ENCODE results near the gene CD2AP.
"Not testable (repeated sequence)": the region's sequence is repeated elsewhere in the genome, so short reads cannot be mapped to it uniquely, and the experiment has no call there.

CD2AP gene

DNA sequence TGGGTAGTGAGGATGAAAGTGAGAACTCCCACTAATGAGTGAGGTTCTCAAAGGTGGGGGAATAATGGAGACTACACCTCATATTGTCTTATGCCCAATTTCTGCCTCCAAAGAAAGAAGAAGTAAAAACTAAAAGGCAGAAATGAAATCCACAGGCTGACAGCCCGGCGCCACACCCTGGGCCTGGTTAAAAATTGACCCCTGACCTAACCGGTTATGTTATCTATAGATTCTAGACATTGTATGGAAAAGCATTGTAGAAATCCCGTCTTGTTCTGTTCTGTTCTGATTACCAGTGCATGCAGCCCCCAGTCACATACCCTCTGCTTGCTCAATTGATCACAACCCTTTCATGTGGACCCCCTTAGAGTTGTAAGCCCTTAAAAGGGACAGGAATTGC, 170.0 kb downstream of the CD2AP start:
- not testable (repeated sequence) for DNase-seq

DNA sequence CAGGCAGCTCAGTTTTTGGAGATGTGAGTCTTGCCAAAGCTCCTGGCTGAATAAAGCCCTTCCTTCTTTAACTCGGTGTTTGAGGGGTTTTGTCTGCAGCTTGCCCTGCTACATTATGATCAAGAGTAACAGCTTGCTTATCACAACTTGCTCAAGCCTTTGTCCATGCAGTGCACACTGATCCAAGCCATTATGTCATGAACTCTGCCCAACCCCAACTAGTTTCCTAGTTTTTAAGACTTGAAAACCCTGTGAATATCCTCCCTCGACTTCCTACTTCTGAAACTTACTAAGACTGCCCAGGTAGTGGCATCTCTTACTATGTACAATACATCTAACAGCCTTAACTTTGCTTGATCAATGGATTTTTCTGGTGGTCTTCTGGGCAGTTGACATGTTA, 170.4 kb downstream of the CD2AP start:
- no peak for DNase-seq

DNA sequence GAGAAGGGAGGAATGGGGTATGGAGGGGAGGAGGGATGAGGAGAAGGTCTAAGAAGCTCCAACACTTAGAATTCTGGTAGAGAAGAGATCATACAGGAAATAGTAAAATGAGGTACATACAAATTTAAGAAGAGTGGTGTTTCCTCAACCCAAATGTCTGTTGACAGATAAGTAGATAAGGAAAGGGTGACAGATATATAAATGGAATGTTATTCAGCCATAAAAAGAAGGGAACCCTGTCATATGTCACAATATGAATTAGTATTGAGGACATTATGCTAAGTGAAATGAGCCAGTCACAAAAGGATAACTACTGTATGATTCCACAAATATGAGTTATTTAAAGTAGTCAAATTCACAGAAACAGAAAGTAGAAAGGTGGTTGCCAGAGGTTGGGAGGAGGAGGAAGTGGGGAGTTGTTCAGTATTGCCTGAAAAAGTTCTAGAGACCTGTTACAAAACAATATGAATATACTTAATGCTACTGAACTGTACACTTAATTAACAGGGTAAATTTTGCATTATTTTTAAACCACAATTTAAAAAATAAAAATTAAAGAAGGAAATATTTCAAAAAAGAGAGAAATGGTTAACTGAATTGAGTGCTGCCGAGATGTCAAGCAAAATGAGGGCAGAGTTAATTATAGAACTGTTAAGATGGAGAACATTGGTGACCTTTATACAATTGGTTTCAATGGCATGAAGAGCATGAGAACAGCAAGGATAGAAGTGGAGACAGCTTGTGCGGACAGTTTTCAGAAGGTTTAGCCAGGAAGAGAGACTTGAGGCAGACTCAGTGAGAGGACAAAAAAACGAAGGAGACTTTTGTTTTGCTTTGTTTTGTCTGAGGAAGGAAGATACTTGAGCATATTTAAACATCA, 173.2 kb downstream of the CD2AP start:
- DNase-seq: no peak

DNA sequence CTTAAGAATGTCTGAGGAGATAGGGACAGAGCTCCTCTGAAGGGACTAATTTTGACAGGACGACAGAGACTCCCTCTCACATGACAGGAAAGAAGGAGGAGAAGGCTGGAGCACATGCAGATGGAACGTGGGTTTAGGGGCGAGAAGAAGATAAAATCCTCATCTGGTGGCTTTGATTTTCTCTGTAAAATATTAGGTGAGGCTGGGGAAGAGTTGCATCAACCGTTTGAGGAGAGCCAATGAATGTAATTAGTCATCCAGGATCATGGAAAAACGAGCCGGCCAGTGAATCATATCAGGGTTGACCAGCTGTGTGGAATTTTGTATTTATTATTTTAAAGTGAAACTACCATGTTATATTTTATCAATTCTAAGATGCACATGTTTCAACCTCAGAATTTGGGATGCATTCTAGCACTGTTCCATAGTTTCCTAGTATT, 173.9 kb downstream of the CD2AP start:
- no peak for DNase-seq

DNA sequence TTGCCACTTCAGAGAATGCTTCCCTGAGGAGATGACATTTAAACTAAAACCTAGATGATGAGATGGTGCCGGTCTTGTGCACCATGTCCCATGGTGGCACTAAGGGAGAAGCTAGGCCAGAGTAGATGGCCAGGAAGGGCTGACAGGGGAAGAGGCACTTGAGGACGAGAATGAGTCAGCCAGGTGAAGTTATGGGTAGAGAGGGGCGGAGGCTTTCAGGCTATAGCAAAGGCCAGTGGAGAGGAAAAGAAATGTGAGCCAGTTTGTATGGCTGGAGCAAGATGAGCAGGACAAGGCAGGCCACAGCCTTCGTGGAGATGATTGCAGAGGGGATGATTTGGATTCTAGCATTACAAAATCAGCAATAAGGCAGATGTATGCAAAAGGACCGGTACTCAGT, 176.1 kb downstream of the CD2AP start:
- DNase-seq: no peak

DNA sequence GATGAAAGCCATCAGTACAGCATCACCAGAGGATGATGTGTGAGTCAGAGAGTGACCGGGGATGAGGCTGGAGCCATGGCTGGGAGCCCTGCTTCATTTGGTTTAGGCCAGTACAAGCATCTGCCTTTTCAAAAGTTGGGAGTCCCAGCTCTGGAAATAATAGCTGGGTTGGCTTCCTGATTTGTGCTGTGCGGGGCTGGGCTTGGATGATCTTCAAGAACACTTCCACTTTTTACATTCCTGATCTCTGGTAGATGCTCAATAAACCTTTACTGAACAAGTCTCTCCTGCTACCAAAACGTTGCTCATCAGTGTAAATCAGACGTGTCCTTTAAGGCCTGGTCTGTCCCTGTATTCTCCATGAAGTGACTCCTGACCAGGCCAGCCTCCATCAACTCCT, 176.7 kb downstream of the CD2AP start:
- no peak for DNase-seq

DNA sequence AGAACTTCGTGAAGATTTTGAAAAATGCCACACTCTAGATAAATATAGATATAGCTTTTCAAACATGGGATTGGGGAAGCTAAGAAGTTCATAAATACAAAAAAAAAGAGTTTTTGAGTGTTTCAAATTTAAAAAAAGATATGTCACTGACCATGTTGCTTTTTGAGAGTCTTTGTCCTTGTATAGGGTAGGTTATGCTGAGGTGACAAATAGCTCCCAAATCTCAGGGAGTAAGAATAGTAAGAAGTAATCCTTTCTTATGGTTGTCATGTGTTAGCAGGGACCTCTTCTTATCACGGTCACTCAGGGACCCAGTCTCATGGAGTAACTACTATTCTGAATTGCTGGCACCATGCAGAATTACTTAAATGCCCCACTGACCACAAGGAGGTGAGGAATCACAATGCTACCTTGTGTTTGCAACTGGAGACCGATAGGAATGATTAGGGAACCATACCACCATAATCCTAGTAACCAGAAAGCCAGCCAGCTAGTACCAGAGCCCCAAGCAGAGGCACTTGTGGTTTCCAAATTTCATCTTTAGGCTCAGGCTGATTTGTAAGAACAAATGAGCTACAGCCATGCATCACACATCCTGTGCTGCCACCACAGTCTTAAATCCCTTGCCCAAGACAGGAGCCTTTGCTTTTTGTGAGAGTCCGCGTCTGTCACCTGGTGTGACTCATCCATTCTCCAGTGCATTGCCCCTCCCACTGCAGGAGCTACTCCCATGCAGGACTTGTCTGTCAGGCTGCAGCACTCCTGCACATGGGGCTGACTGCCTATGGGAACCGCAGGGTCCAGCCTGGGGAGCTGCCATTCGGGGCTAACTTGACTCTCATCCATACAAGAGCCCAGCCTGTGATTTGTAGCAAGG, 178.4 kb downstream of the CD2AP start:
- no peak for DNase-seq

DNA sequence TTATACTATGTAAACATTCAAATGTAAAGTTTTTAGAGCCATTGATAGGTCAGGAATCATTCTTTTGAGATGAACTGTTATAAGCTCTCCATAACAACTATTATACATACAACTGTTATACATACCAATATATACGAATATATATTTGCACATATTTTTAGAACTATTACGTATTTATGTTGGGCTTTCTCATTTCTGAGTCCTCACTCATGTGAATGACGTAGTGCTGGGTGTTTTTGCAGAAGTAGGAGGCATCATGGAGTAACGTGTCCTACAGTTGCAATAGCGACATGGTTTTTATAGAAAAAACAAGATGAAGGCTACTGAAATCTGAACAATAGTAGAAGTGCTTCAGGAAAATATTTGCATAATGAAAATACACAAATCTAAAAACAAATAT, 184.4 kb downstream of the CD2AP start:
- DNase-seq: no peak

DNA sequence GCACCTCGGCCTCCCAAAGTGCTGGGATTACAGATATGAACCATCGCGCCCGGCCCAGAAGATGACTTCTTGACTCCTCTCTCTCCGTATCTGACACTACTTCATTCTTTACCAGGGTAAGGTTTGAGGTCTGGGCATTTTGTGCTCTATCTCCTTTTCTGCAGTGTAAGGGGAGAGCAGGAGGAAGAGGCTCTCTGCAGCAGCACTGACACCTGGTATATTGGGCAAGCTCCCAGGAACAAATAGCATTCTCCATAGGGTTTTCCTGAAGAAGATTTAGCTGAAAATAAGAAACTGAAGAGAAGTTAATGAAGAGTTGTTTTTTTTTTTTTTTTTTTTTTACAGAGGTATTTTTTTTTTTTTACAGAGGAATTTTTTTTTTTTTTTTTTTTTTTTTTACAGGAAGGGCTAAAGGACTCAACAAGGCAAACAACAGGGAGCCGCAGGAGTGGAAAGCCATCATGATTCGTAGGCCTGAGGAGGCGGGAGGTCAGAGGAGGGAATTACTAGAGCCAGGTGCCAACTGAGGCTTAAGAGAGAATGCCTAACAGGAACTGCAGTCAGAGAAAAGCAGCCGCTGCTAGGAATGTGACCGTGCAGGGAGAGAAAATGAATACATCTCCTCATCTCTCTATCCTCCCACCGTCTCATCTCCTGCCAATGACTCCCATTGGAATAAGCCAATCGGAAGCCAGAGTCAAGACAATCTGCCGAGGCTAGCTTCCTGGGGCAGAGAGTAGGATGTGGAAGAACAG, 186.1 kb downstream of the CD2AP start:
- DNase-seq: no peak

DNA sequence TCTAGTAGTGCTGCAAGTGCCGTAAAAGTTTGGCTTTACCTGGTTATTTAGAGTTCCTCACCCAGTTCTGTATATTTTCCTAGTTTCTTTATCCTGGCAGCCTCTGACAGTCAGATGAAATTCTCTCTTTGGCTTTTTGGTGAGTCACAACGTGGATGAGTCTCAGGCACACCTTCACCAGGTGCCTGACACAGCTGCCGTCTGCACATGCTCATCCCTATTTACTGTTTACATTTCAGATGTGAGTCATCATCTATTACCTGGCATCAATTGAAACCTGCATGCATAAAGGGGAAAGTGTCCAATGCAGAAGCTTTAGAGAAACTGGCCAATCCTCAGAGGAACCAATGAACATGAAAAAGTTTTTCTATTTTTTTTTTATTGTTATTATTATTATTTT, 187.5 kb downstream of the CD2AP start:
- DNase-seq: no peak

DNA sequence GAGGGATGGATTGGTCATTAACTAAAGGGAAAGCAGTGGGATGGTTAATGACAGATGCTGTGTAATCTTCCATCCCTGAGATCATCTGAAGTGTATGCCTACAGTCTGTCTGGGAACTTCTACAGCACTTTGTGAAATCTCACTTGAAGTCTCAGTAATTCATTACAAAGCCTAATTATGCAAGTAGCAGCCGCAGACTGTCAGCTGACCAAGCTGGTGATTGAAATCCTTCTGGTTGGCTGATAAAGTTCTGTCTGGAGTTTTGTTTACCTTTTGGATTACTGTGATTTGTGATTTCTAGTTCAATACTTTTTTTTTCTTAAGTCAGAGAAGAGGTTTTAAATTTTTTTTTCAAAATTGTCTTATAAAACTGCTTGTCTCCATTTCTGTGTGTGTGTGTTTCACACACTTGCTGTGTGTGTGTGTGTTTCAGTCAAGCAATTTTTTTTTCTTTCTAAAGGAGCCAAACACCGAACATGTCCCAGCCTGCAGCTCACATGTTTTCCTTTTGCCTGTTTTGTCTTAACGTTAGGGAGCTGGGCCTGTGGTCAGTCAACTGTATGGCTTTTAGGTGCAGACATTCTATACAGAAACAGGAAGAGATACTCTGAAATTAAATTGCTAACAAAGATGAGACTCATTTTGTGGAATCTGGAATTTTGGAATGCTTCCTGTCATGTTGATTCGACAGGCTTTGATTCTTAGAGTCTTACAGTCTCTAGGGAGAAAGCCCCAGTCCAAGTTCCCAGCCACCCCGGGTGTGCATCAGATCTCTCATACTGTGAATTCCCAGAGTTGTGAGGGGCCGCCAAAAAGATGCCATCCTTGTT, 192.3 kb downstream of the CD2AP start:
- no peak for DNase-seq

DNA sequence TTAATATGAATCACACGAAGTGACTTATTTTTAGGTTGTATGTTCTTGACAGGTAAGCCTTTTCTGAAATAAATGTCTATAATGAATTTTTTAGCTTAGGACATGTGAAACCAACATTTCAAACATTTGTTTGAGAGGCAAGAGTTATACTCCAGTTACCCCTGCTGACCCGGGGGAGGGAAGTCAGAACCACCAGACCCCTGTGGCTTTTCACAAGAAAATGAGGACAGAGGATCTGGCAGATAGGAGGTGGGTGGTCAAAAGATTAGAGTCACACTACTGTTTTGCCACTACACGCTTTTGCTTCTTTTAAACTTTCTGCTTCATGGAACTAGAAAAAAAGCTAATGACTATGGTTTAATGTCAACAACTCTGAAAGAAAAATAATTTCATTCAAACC, 193.3 kb downstream of the CD2AP start:
- no peak for DNase-seq

DNA sequence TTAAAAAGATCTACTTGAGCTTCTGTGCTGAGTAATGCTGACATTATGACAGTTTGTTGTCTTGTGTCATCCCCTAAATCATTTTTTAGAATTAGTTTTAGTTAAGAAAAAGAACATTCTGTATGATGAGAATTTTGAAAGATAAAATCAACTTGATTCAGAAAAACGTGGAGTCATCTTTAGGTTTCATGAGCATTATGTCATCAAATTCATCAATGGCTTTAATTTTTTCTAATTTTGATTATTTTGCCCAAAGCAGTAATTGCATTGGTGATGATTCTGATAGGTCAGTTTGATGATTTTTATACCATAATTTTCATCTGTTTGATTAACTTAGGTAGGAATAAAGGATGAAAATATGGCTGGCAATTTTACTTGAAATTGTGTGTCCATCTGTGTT, 194.2 kb downstream of the CD2AP start:
- no peak for DNase-seq

DNA sequence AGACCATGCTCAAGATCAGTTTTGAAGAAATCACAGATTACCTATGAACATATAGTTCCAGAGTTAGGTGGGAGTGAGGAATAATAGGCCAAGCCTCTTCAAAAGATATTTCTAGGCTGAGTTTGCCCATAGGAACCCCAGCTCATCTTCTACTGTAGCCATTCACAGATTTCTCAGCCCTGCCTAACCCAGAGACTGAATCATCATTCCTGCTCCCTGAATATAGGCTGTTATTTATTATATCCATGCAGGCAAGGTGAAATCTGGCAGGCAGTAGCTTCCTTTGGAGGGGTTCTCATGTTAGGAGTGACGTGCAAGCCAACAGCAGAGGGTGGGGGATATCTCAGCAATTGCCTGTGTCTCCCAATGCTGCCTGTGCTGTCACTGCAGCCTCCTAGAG, 195.2 kb downstream of the CD2AP start:
- no peak for DNase-seq

DNA sequence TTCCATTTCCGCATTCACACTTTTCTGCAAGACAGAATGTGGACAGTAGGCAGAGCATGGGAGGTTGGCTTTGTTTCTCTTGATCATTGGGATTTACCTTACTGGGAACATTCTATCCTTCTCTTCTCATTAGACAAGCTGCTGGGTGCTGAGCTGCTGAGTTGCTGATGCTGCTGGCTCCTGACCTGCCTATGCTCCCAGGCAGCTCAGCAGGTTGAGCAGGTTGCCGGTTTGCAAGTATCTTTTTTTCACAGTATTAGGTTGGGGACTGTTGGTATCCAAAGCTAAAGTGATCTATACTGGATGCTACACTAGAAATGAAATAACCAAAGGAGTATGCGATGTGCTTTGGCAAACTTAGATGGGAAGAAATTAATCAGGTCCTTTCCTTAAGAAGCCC, 197.1 kb downstream of the CD2AP start:
- DNase-seq: no peak

All from 8988T (cell line).